ENCODE measurements around the gene ANGEL1.

Gene ANGEL1

DNA sequence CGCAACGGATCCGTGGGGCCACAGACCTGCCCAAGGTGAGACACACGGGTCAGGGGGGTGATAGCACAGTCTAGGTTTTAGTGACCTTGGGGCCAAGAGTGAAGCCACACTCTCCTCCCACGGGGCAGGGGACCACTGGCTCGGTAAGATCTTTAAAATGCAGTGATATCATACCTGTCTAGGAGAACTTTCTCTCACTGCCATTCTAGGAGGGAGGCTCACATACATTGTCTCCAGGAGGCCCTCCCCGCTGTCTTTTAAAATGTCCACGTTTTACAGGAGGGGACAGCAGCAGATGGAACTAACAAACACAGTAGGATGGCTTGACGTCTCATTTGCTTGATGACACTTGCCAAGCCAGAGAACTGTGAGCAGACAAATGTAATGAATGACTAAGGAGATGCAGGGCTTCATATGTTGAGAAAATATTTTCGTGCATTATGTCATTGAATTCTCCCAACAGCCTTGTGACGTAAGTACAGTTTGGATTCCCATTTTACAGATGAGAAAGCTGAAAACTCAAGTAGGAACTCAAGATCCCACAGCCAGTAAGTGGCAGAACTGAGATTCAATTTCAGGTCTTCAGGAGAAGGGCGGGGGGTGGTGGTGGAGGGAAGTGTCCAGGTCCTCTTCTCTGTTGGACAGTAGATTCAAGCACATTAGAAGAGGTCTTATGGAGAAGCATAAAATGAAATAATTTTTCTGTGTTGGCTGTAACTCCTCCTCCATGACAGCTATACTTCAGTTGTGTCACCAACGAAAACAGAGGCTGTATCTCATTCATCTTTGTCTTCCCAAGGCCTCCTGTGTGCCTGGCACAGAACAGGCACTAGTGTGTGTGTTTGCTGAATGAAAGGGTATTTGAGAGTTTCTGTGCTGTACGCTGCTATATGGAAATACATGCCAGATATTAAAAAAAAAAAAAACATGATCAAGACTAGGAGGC is 49.3 kb downstream of the ANGEL1 start:
- DNase-seq (ENCODE audit: low read depth in 2 of 2): no peak

GRCh38 chr14:76762411-76763095 is 50.1 kb downstream of the ANGEL1 start:
- no peak for DNase-seq (ENCODE audit: low read depth in 2 of 2)

- DNase-seq (ENCODE audit: low read depth in 2 of 2): no peak
Measured at GRCh38 chr14:76761960-76762410, 50.7 kb downstream of the ANGEL1 start.

DNA sequence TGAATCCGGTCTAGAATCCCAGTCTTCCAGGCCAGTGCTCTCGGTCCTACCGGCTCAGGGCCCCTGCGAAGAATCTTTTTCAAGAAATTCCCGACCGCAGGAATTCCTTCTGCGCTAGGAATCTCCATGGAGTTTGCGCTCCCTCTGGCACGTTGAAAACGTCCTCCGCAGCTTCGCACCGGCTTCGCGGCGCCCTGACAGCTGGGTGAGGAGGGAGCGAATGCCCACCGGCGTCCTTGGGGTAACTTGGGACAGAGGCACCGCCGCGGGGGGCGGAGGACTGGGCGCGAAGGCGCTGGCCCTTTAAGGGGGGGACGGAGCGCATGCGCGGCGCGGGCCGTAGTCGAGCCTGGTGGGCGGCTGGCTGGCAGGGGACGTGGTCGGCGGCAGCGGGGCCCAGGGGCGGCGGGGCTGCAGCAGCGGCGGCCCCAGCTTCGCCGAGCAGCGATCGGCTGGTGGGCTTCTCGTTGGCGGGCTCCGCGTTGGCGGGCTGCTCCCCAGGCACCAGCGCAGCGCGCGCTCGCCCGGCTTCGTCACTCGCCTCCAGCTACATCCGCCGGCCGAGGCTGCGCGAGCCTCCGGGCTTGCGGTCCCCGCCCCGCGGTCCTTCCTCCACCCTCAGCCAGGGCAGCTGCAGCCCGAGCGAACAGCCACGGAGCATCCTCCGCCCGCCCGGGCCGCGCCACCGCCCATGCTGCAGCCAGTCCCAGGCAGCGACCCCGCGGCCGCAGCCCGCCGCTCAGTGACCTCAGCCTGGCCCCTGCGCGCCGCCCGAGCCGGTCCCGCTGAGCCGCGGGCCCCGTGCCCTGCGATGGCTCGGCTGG is 51.3 kb downstream of the ANGEL1 start, which contains the start of gene VASH1:
TSS of gene VASH1 (plus strand) at position 333 of the 824 bp plus-strand sequence. CDS start 1,354 bp downstream, outside the sequence.
- peak; percentile 21 to 53 for DNase-seq (ENCODE audit: low read depth in 2 of 2)

DNA sequence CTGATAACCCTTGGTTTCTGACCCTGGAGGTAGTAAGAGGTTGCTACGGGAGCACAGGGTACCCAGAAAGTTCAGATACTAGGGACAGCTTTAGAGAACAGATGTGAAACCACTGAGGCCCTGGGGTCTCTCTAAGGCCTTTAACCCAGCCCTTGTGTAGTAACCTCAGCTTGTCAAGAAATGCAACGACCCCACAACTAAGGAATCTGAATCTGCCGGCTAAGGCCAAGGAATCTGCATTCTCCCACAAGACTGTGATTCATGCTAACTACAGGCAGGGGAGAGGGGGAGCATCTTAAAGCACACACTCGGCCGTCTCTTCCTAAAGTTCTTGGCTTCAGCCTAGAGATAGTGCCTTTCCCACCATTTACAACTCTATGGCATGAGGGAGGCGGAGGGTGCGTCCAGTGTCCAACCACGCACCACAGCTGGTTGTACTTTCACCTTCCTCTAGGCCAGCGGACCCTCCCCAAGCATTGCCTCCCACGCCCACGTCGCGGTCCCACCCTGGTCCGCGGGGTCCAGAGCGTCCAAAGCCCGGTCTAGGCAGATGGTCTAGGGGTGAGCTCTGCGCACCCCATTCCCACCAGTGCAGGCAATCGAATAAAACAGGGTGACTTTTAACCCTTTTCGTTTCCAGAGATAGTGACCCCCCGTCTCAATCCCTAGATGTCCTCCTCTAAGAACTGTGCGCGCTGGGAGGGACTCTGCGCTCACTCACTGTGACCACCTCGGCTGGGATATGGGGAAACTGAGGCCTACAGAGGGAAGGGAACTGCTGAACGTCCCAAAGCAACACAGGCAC is 52.1 kb downstream of the ANGEL1 start:
- no peak for DNase-seq (ENCODE audit: low read depth in 2 of 2)

DNA sequence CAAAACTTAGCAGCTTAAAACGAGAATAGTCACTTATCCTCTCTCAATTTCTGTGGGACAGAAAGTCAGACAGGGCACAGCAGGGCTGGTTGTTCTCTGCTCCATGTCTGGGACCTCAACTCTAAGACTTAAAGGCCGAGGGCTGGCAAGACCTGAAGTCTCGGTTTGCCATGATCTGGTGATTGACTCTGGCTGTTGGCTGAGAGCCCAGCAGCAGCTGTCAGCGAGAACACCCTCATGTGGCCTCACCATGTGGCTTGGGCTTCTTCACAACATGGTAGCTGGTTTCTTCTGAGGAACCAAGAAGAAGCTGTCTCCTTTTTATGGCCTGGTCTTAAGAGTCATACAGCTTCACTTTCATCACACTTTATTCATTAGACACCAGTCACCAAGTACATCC is 53.1 kb downstream of the ANGEL1 start:
- no peak for DNase-seq (ENCODE audit: low read depth in 2 of 2)

- no peak for DNase-seq (ENCODE audit: low read depth in 2 of 2)
Measured at GRCh38 chr14:76756371-76756750, 56.3 kb downstream of the ANGEL1 start.

DNA sequence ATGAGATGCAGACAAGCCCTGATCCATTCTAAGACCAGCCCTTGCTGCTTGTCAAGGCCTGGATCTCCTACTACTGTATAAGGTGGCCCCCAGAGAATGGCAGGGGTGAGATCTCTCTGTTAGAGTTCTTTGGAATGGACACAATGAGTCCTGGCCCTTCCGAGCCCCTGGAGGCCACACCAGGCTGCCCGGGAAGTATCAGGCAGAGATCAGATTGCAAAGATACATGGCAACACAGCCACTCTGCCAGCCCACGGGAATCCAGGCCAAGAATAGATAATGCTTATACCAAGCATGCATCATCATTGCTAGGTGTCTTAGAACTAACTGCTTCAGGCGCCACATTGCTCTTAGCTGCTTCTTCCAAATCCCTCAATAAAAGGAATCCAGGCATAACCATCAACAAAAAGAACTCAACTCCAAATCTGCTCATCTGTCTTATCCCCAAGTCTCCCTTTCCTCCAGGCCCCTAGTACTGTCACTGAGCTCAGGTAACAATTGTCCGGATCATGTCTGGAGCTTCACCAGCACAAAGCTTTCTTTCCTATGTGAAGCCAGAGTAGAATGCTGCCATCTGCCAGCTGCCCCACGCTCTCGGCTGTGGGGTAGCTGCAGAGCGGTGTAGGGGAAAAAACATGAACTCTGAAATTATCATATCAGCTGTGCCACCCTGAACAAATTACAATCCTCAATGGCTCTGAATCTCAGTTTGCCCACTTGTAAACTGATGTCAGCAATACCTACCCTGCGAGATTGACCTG is 56.9 kb downstream of the ANGEL1 start:
- DNase-seq (ENCODE audit: low read depth in 2 of 2): no peak

DNA sequence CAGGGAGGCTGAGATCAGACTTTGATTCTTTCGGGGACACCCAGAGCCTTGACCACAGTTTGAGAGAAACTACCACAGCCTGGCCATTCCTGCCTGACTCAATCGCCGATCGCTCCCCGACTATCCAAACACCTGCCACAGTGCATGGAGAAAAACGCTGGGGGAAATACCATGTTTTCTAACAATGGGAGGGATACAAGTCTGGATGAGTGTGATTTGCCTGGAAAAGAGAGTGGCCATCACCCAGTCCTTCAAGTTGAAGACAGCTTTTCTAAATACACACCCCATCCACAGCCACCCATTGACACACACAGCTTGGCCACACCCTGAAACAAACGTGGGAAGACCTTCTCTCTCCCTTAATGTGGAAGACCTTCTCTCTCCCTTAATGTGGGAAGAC is 58.1 kb downstream of the ANGEL1 start:
- DNase-seq (ENCODE audit: low read depth in 2 of 2): no peak

DNA sequence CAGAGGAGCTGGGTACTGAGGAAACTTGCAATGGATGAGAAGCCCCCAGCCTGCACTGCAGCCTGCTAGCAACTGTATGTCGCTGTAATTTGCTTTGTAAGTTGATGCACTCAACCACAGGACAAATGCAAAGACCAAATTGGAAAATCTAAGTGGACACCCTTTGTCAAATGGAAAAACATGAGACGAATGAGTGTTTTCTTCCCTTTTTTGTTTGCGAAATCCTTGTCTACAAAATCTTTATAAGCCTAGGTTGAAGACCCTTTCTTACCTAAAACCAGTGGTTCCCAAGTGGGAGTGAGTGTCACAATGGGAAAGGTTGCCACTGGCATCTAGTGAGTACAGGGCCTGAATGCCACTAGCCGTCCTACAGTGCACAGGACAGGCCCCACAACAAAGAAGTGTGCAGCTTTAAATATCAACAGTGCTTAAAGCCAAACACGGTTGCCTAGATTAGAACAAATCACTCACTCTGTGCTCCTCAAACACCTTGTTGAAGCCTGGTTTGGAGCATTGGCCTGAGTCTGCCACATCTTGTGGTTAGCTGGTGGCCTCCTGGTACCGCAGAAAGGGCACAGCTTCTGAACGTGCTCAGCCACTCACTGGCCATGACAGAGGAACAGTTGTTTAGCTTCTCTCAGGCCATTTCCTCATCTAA is 59.0 kb downstream of the ANGEL1 start:
- no peak for DNase-seq (ENCODE audit: low read depth in 2 of 2)

GRCh38 chr14:76752744-76753143 is 59.9 kb downstream of the ANGEL1 start:
- DNase-seq (ENCODE audit: low read depth in 2 of 2): no peak

DNA sequence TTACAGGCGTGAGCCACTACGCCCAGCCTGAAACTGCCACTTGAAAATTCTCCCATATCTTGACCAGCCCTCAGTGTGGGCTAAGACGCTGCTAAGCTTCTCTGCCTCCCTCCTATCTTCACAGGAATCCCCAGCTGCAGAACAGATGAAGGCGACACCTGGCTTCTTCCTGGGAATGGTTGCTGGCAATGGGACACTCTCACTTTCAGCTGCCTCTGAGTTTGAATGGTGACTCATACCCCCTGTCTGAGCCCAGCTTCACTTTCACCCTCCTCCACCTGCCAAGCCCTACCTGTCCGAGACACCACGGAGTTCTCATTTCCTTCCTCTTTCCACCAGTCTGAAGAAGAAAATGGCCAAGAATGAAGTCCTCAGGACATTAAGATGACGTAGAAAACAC is 69.7 kb downstream of the ANGEL1 start:
- DNase-seq (ENCODE audit: low read depth in 2 of 2): no peak

DNA sequence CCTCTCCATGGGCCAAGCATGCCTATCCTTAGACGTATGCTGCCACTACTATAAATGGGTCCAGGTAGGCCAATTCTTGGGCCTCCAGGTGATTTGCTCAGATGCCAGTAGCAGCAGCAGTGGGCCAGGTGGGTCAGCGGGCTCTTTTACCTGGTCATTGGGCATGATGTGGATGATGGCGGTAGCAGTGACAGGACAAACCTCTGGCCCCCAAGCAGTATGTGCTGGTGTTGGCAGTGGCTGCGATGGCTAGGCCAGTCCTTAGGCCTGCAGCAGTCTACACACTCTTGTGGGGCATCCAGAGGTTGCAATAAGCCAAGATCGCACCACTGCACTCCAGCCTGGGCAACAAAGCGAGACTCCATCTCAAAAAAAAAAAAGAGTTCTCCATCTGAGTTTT is 70.5 kb downstream of the ANGEL1 start:
- DNase-seq (ENCODE audit: low read depth in 2 of 2): no peak

- DNase-seq (ENCODE audit: low read depth in 2 of 2): no peak
Measured at GRCh38 chr14:76741074-76741473, 71.6 kb downstream of the ANGEL1 start.
